Stimulated activated CD4-positive, alpha-beta T cell treated with anti-CD3 and anti-CD28 coated beads, Interleukin-1b, Interleukin-23, amount 100 ng/mL, for 48 hours (primary cell): ENCODE results near the gene SEPTIN12.

ENCODE experiments used
- DNase-seq: peaks from one replicate; pipeline ENCODE4 v3.0.0-alpha.2; 2020

The SEPTIN12 gene

GRCh38 chr16:4783951-4784336 lies 4.2 kb downstream of the SEPTIN12 start:
- DNase-seq: no peak

DNA sequence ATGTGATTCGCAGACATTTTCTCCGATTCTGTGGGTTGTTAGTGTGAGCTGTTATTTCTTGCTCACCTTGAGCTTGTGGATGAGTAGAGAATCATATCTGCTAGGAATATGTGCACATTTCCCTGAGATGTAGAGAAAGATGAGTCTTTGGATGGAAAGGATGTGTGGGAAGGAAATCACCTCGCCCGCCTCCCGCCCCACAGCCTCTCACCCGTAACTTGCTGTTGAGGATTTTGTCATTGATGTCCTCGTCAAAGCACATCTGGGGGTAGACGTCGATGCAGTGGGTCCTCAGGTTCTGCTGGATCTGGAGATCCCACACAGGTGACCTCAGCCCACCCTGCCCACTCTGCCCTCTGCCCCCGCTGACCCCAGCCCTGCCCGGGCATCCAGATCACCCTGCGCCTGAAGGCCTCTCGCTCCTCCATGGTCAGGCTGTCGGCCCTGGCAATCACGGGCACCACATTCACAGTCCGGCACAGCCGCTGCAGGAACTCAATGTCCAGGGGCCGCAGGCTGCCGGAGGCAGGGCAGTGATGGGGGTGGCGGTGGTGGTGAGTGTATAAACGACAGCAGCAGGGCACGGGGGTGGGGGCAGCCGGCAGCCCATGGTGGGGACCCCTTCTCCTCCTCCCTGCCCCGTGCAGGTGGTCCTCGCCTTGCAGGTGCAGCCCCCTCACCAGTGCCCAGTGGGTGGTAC lies 4.7 kb downstream of the SEPTIN12 start:
- no peak for DNase-seq

DNA sequence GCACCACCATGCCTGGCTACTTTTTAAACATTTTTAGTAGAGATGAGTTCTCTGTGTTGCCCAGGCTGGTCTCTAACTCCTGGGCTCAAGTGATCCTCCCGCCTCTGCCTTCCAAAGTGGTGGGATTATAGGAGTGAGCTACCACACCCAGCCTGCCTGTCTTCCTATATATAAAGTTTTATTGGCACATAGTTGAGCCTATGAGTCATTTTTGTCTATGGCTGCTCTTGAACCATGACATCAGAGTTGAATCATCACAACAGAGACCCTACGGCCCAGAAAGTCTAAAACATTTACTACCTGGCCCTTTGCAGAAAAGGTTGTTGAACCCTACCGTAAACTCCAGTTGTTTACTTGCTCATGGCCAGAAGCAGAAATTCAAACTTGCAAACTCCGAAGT lies 7.9 kb downstream of the SEPTIN12 start:
- no peak for DNase-seq

DNA sequence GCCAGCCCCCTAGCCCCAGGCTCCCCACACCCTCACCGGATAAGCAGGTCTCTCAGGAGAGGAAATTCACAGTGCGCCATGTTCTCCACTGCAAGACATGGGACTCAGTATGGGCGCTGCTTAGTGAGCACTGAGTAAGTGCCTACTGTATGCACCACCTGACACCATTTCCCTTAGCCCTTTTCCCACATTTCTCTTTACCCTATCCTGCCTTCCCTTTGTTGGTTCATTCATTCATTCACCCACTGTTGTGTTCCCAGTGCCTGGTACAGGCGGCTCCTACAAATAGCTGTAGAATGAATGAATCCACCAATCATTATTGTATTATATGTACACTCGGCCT lies 10.1 kb downstream of the SEPTIN12 start:
- DNase-seq: no peak

DNA sequence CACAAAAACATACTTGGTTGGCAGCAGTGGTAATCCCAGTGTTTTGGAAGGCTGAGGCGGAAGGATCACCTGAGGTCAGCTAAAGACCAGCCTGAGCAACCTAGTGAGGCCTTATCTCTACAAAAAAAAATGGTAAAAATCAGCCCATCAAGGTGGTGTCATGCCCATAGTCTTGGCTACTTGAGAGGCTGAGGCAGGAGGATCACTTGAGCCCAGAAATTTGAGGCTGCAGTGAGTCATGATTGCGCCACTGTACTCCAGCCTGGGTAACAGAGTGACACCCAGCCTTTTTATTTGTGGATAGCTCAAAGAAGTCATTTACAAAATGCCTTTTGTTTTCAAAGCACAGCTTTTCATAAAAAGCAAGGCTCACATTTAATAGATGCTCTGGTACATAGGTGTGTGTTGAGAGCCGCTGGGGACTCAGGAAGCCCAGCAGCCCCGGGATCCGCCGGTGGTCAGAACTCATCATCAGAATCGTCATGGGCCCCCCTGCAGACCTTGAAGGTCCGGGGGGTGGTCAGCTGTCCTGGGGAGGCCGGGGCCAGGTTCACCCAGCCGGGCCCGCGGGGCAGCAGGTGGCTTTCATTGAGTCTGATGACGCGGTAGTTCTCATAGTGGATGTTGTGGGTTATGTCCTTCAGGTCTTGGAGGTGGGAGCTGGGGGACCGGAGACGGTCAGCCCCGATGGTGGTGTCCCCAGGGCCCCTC lies 10.7 kb downstream of the SEPTIN12 start:
- DNase-seq: no peak

- no peak for DNase-seq
Observed at GRCh38 chr16:4776141-4776705, 11.9 kb downstream of the SEPTIN12 start.

DNA sequence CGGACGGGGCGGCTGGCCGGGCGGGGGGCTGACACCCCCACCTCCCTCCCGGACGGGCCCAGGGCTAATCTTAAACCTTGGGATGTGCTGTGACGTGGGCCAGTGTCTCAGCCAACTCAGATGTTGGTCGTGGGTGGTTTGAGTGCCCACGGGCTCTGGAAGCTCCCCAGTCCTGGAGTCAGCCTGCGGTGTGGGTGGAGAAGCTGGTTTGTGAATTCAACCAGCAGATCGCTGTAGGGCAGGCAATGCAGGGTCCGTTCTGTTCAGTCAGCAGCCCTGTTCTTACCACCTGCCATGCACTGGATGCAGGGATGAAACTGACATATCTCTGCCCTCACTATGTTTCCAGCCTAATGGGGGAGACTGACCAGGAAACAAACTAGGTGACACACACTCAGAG lies 13.1 kb downstream of the SEPTIN12 start:
- no peak for DNase-seq

DNA sequence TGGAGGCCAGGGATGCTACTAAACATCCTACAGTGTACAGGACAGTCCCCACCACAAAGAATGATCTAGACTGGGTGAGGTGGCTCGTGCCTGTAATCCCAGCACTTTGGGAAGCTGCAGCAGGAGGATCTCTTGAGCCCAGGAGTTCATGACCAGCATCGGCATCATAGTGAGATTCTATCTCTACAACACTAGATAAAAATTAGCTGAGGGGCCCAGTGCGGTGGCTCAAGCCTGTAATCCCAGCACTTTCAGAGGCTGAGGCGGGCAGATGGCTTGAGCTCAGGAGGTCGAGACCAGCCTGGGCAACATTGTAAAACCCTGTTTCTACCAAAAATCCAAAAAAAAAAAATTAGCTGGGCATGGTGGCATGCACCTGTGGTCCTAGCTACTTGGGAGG lies 15.8 kb downstream of the SEPTIN12 start:
- DNase-seq: no peak

GRCh38 chr16:4771646-4772045 lies 16.5 kb downstream of the SEPTIN12 start:
- DNase-seq: no peak

DNA sequence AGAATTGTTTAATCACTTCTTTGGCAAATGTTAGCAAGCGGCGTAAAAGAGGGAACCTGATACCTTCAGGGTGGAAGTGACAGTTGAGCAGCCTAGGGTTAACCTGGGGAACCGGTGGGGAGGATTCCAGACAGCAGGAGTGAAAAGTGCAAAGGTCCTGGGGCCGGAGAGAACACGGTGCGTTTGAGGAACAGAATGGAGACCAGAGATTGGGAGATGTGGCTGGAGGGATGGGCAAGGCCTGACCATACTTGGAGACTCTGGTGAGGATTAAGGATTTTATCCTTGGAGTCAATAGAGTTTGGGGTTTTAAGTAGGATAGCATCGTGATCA lies 18.9 kb downstream of the SEPTIN12 start:
- DNase-seq: no peak

GRCh38 chr16:4768549-4769305 lies 19.4 kb downstream of the SEPTIN12 start:
- peak; percentile 92 for DNase-seq

- no peak for DNase-seq
Observed at GRCh38 chr16:4767872-4768548, 20.1 kb downstream of the SEPTIN12 start.

- peak; percentile 97 for DNase-seq
Observed at GRCh38 chr16:4766875-4767628, 21.1 kb downstream of the SEPTIN12 start, which contains the start of gene ZNF500. Gene ZNF500, minus strand, starts transcription at chr16:4767162. Its CDS starts 1,184 bp downstream, at chr16:4765978.

DNA sequence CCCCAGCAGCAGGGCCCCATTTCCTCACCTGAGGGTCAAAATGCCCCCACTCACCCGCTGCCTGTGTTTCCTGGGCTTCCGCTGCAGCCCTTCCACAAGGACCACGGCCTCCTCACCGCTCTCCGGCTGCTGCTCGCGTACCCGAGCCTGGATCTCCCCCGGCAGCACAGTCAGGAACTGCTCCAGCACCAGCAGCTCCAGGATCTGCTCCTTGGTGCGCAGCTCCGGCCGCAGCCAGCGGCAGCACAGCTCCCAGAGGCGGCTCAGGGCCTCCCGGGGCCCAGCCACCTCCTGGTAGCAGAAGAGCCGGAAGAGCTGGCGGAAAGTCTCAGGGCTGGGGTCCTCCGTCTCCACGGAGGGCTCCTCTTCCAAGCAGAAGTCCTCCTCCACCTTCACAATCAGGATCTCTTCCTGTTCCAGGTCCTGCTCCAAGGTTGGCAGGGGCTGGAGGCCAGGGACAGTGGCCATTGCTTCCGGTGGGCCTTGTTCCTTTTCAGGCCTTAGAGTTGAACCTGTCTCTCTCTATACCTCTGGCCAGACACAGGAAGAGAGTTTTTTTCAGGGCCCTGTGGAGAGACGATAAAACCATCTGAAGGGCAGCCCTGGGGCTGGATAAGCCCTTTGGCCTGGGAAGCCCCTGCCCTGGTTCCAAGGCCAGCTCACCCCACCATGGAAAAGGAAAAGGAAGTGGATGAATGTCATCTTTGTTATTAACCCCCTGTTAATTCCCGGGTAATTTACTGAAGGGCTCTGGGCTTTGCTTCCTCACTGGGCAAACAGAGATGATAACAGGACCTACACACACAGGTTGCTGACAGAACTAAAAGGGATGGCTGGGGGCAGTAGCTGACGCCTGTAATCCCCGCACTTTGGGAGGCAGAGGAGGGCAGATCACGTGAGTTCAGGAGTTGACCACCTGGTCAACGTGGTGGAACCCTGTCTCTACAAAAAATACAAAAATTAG lies 22.4 kb downstream of the SEPTIN12 start:
- DNase-seq: no peak

DNA sequence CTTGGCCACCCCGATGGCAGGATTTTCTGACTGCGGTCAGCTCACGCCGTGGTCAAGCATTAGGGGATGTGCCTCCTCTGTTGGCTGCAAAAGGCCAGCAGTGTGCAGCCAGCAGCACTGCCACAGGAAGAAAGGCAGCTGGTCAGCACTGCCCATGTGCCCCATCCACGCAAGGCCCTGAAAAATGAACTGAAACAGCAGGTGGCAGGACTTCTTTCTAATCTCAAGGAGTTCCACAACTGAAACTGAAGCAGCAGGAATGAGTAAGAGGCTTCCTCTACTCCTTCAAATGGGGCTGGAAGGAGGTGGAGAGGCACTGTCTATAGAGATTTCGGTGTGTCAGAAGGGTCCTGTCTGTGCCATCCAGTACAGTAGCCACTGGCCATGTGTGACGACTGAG lies 24.4 kb downstream of the SEPTIN12 start:
- DNase-seq: no peak

- DNase-seq: no peak
Observed at GRCh38 chr16:4762205-4762604, 25.9 kb downstream of the SEPTIN12 start.

GRCh38 chr16:4760221-4760910 lies 27.8 kb downstream of the SEPTIN12 start:
- DNase-seq: no peak

- no peak for DNase-seq
Observed at GRCh38 chr16:4755687-4756086, 32.5 kb downstream of the SEPTIN12 start.

GRCh38 chr16:4754865-4755264 lies 33.3 kb downstream of the SEPTIN12 start:
- DNase-seq: no peak

GRCh38 chr16:4753227-4753626 lies 34.9 kb downstream of the SEPTIN12 start:
- DNase-seq: no peak
